HG02981 (cell line): ENCODE data around the gene FBXL19.

Source experiments
- ATAC-seq: cut with Tn5 transposase; IDR thresholded peaks from one replicate; pipeline ENCODE4 v1.9.1; 2021; ENCODE audit warnings: mild to moderate bottlenecking, moderate library complexity; ENCODE audit not compliant: unreplicated experiment

The FBXL19 gene

DNA sequence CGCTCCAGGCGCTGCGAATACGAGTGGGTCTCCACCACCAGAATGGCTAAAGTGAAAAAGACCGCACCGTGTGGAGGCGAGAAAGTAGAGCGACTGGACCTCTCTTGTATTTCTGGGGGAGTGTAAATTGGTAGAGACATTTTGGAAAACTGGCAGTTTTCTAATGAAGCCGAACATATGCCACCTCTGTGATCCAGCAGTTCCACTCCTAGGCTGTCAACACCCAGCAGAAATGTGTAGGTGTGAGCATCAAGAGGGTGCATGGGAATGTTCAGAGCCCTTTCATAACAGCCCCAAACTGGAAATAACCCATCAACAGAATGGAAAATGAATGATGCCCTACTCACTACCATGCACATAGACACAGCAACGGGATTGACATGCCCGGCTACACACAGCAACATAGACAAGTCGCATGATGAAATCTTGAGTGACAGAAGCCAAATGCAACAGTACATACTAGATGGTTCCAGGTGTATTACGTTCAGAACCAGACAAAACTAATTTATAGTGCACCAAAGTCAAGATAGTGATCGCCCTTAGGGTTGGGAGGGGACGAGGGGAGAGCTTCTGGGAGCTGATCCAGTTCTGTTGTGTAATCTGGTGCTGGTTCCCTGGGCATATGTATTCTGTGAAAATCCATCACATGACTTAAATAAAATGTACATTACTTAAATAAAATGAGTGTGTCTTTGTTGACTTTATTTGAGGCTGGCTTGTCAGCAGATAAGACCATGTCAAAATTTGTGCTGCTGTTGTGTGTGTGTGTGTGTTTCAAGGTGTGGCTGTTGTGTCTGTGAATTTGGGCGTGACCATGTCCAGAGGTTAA lies 28.6 kb upstream of the FBXL19 start:
- ATAC-seq = no peak

DNA sequence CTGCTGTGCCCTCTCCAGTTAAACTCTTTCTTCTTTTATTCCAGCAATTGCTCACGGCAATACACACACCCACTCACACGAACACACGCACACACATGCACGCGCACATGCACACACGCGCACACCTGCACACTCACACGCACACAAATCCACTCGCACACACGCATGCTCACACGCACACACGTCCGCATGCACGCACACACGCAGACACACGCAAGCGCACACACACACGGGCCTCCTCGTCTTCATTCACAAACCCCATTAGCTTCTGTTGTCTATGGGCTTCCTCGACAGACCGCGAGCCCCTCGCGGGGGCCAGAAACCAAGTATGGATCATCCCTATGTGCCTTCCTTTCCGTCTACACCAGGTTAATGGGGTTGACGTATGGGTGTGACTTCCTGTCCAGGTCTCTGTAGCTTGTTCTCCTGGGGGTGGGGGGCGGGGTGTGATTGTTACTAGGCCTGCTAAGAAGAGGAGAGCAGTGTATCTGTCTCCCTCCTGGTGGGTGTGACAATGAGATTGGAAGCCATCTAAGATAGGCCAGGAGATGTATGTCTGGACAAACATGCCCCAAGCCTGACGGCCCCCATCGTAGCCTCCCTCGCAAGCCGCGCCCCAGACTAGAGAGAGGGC lies 27.6 kb upstream of the FBXL19 start:
- no peak for ATAC-seq

DNA sequence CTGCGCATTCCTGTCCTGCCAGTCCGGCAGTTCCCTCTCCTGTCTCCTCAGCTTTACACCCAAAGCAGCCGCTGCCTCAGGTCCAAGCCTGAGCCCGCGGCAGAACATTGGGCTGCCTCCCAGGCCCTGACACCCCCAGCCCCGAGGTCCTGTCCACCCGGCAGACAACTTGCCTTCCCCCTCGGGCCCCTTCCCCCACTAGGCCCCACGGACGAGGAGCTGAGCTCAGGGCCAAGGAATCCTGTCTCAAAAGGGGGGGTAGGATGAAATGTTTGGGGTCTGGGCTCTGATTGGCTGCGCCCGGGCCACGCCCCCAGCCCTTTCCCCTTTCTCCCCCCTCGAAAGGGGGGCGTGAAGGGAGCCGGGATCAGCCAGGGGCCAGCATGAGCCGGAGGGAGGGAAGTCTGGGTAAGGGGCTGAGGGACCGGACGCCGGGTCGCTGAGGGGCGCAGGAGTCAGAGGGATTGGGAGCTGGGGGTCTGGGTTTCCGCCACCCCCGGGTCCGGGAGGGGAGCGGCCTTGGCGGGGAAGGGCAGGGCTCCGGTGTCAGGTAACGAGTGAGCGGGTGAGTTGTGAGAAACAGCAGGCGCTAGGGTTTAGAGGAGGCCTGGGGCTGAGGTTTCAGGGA lies 27.0 kb upstream of the FBXL19 start, which contains the start of gene CTF1:
CTF1 (plus strand) TSS at position 354 of the 628 bp plus-strand sequence; CDS start at position 384, 30 bp downstream.
- no peak for ATAC-seq

DNA sequence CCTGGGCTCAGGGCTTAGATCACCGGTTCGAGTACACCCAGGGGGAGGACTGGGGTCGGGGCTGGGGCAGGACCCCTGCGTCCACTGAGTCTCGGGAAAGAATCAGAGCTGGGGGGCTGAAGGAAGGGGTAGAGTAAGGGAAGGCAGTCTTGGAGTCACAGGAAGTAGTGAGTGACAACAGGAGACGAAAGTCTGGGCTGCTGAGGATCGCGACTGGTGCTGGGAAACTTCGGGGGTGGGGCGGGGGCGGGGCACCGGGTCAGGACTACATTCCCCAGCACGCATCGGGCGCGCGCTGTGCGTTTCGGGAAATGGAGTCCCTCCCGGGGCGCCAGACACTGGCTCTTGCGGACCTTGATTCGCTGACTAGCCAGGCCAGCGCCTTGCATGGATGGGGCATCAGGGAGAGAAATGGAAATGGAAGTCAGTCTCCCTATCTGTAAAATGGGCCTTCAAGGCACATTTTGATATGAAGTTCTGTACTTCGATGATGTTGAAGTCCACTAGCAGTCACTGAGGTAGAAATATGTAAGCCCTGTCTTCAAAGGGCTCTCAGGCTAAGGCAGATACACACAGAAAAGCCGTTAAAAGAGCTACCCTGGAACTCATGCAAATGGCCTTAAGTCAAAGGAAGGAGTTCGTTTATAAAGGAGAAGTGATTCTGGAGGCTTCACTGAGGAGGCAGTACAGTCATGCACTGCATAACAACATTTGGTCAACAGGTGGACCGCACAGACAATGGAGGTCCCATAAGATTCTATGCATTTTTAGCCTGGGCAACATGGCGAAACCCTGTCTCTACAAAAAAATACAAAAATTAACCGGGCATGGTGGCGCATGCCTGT lies 26.3 kb upstream of the FBXL19 start:
- no peak for ATAC-seq

DNA sequence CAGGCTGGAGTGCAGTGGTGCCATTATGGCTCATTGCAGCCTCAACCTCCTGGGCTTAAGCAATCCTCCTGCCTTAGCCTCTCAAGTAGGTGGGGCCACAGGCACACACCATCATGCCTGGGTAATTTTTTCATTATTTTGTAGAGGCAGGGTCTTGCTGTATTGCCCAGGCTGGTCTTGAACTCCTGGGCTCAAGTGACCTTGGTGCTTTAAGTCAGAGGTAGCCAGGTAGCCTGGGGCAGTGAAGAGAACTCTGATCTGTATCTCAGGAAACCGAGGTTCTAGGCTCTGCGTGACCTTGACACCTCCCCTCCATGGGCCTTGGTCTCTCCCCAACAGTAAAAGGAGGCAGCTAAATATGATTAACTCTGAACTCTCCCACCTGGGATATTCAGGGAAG lies 23.6 kb upstream of the FBXL19 start:
- no peak for ATAC-seq

DNA sequence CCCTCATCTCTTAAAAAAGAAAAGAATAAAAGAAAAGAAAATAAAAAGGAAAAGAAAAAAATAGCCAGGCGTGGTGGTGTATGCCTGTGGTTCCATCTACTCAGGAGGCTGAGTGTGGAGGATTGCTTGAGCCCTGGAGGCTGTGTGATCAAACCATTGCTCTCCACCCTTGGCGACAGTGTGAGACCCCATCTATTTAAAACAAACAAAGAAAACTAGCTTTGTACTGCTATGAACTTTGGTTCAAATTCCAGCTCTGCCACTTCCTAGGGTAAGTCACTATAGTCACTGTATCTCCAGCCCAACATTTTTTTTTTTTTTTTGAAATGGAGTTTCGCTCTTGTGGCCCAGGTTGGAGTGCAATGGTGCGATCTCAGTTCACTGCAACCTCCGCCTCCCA lies 22.8 kb upstream of the FBXL19 start:
- ATAC-seq = no peak

DNA sequence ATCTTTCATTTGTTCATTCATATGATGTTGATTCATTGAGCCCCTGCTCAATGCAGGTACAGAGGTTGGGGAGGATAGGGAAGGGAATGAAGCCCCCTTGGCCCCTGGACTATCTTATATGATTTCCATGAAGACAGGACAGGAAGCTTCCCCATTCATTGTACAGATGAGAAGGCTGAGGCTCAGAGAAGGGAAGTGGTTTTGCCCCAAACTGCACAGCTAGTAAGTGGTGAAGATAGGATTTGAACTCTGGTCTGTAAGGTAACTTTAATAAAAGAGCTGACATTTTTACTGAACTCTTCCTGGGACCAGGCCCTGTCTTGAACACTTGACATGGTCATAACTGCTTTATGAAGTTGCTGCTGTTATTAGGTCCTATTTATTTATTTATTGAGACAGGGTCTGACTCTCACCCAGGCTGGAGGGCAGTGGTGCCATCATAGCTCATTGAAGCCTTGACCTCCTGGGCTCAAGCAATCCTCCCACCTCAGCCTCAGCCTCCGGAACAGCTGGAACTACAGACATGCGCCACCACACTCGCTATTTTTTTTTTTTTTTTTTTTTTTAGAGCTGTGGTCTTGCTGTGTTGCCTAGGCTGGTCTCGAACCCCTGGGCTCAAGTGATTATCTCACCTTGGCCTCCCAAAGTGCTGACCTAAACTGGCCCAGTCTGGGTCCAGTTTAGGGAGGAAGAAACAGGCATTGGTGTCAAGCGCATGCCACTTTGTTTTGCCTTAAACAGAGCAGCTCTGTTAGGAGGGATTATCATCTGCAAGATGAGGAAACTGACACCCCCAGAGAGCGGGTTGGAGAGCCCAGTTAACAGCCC lies 22.0 kb upstream of the FBXL19 start:
- no peak for ATAC-seq

DNA sequence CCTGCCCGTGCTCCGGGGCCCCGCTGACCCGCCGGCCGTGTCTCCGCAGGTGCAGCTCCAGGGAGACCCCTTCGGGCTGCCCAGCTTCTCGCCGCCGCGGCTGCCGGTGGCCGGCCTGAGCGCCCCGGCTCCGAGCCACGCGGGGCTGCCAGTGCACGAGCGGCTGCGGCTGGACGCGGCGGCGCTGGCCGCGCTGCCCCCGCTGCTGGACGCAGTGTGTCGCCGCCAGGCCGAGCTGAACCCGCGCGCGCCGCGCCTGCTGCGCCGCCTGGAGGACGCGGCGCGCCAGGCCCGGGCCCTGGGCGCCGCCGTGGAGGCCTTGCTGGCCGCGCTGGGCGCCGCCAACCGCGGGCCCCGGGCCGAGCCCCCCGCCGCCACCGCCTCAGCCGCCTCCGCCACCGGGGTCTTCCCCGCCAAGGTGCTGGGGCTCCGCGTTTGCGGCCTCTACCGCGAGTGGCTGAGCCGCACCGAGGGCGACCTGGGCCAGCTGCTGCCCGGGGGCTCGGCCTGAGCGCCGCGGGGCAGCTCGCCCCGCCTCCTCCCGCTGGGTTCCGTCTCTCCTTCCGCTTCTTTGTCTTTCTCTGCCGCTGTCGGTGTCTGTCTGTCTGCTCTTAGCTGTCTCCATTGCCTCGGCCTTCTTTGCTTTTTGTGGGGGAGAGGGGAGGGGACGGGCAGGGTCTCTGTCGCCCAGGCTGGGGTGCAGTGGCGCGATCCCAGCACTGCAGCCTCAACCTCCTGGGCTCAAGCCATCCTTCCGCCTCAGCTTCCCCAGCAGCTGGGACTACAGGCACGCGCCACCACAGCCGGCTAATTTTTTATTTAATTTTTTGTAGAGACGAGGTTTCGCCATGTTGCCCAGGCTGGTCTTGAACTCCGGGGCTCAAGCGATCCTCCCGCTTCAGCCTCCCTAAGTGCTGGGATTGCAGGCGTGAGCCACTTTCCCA lies 21.1 kb upstream of the FBXL19 start:
- no peak for ATAC-seq

DNA sequence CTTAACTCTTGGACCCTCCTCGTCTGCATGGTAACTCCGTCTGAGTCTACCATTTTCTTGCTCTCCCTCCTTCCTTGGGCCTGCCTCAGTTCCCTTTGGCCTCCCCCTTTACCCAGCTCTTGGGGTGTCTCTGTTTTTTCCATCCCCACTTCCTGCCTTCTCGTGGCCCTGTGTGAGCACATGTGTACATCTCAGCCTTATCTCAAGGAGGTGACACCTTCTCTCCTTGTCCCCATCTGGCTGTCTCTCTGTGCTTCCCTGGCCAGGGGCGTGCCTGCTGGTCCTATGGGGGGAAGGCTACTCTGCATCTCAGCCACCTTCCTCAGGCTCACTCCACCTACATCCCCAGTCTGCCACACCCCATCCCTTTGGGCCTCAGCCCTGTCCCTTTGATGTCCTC lies 20.4 kb upstream of the FBXL19 start:
- no peak for ATAC-seq

DNA sequence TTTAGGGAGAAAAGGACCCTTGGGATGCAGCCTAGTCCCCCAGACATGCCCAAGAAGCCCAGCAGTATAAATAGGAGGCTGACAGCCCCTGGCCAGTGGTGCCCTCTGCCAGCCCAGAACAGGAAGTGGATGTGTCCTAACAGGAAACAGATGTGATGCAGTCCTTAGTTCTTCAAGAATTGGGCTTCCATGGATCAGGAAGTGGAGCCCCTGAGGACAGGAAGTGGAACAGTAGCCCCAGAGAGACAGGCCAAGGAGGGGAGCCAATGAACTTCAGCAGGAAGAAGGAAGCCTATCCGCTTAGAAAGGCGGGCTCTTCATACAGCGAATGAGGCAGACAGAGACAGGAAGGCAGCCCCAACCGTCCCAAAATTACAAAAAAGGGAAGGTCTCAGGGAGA lies 19.8 kb upstream of the FBXL19 start:
- ATAC-seq = no peak

DNA sequence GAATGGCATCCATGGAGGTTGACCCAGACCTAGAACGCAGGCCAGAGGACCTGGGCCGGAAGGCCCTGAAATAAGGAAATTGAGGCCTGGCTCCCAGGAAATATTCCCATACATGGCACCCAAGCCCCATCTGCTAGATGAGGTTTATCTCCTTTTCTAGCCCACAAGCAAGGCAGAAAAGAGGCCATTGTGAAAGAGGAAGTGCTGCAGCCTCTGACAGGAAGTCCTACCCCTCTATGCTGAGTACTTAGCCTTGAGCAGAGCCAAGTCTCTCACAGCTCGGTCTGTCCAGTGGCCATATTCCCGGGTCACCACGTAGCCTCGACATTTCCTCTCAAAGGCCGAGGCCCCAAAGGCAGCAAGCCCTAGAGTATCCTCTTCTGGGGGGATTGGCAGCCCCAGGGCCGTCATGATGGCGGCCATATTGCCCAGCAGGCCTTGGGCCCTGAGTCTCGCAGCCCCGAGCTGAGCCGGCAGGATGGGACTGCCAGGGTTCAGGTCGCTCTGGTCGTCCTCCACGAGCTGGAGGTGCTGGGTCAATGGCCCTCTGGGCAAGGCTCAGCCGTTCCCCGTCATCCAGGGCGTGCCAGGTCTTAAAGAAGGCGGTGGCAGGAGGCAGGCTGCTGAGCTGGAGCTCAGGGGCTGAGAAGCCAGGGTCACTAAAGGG lies 19.1 kb upstream of the FBXL19 start:
- ATAC-seq = no peak

DNA sequence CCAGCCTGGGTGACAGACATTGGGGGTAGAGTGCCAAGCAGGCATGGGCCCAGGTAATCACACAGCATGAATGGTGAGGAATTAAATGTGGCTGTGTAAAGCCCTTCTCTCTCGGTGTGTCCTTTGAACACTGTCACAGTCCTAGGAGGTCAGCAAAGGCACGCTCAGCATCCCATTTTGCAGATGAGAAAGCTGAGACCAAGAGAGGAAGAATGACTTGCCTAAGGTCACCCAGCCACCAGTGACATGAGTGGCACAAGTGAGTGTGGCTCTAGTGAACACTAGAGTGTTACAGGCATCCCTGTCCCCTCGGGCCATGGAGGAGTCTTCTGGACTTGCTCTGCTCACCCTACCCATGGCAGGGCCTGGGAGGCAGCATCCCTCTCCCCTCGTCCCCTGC lies 16.3 kb upstream of the FBXL19 start:
- ATAC-seq = no peak

DNA sequence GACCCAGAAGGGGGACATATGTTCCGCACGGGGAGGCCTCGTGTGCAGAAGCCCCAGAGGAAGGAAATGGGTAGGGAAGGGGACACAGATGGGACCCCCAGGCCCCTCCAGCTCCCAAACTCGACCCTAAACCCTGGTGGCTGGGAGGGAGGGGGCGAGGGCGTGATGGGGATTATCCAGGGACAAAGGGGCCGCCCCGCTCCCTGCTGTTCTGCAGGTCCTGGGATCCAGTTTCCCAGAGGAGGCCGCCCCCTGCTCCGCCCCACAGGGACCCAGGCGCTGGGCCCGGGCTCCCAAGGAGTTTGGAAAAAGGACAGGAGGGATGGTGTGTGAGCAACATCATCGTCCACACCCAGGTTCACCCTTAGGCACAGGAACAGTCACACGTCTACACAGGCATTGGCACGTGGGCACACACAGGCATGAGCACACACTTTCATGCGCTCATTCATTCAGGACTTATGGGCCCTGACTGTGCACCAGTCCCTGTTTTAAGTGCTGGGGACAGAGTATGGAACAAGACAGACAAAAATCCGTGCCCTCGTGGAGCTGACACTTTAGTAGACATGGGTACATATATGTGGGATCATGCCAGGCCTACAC lies 12.8 kb upstream of the FBXL19 start:
- ATAC-seq = no peak

DNA sequence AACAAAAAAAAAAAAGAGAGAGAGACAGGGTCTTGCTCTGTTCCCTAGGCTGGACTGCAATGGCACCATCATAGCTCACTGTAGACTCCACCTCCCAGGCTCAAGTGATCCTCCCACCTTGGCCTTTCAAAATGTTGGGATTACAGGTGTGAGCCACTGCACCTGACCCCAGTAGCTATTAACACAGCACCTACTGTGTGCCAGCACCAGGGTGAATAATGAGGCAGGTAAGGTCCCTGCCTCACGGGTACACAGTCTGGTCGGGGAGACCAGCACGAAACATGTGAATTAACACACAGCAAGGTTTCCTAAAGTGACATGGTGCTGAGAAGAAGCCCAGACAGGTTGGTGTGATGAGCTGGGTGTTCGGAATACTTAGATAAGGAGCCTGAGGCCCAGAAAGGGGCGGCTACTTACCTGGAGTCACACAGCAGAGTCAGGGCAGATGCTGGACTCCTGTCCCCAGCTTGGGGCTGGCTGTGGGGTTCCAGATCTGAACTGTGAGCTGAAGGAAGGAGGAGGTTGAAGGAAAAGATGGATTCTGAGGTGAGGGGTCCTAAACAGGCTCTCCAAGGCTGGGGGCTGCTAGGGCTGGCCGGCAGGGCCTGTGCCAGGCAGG lies 10.5 kb upstream of the FBXL19 start:
- ATAC-seq = no peak

DNA sequence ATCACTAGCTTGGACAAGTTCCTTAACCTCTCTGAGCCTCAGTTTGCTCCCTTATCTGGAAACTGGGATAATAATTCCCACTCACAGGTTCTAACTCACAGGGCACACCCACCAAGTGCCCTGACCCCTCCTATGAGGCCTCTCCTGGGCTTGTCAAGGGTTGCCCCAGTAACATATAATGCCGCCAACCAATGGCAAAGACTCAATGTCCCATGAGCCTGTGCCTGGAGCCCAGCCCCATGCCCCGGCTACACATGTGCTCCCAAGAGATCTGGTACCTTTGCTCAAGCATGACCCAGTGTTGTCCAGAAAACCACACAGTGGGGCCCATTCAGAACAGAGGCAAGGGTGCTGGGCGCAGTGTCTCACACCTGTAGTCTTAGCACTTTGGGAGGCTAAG lies 8.5 kb upstream of the FBXL19 start:
- no peak for ATAC-seq

DNA sequence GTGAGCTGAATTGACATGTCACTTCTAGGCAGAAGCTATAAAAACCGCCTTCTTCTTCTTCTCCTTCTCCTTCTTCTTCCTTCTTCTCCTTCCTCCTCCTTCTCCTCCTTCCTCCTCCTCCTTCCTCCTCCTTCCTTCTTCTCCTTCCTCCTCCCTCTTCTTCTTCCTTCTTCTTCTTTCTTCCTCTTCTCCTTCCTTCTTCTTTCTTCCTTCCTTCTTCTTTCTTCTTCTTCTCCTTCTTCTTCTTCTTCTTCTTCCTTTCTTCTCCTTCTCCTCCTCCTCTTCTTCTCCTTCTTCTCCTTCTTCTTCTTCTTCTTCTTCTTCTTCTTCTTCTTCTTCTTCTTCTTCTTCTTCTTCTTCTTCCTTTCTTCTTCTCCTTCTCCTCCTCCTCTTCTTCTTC lies 4.8 kb upstream of the FBXL19 start:
- no peak for ATAC-seq

DNA sequence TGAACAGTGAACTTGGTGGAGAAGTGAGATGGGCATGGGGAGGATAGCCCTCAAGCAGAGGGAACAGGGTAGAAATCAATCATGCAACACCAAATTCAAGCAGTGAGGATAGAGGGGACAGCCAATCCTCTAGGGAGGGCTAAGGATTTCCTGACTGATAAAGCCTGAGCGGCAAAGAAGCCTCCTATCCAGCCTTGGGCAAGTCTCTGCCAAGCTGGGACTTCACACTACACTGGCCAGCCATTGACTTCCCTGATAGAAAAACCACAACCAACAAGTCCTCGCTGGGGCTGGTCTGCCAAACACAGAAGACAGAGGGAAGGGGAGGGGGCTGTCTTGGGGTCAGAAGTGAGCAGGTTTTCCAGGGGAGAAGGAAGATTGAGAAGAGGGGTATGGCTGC lies 2.5 kb upstream of the FBXL19 start:
- ATAC-seq = no peak

DNA sequence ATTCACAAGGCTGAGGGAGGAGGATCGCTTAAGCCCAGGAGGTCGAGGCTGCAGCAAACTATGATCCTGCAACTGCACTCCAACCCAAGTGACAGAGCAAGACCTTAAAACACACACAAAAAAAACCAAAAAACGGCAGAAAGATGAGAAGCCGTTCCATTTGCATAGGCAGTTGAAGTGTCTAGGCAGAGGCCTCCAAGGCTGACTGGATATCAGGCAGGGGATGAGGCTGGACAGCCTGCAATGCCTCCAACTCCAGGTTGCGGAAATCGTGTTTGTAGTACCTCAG lies 2.0 kb upstream of the FBXL19 start:
- no peak for ATAC-seq
